H1 (cell line): ENCODE measurements around the gene ASCC3. TPM values are rescaled to one million over a fixed set of nuclear protein-coding genes. Genes with fewer than 3 reads are reported as not detected.

Experiments
- SAP30 ChIP-seq: fragments of 300-600 bp; sonication (generic); IDR thresholded peaks from 2 replicates; pipeline ENCODE4 v1.7.1; 2012; ENCODE audit warnings: low read length, moderate library complexity, mild to moderate bottlenecking, inconsistent platforms; ENCODE audit not compliant: insufficient read depth, insufficient replicate concordance
- SUZ12 ChIP-seq: fragments of 200-600 bp; sonication (generic); IDR thresholded peaks from 2 replicates; pipeline ENCODE4 v1.6.1; 2012; ENCODE audit warnings: mild to moderate bottlenecking, inconsistent platforms, low read length, moderate library complexity, mixed read lengths
- TBP ChIP-seq: IDR thresholded peaks from 2 replicates; pipeline ENCODE4 v1.6.1; 2011; ENCODE audit warnings: low read depth, low read length, improper control_type of control experiment
- polyA plus RNA-seq, 7 experiments: library from polyadenylated mRNA; depleted of rRNA in 3 of 7; stranded (reverse) in 5 of 7; unstranded in 2 of 7; fragments of >200 nt in 5 of 7; fragments of 200-250 nt in 2 of 7; gene quantifications; 1 replicate in 5 of 7; 2 replicates in 1 of 7; 4 replicates in 1 of 7; pipeline versions ENCODE4 v1.2.1 to v1.2.3, GENCODE V29; 2011 to 2013; ENCODE audit warnings: missing spikeins in 2 of 7, mixed read lengths in 2 of 7
- total RNA-seq: library from RNA; stranded (reverse); fragmentation: NEBNext Ultra II Directional; extraction: Animal tissue kit (Norgen Biotek cat#: 25700); gene quantifications from 2 replicates; pipeline ENCODE4 v1.2.1, GENCODE V29; 2021
- TF ChIP-seq, protein P1 (sequence below): IDR thresholded peaks from 2 replicates; pipeline ENCODE4 v1.6.1; 2012; ENCODE audit warnings: low read length, inconsistent platforms

Gene ASCC3
- total and polyA plus RNA-seq, 2 of the 8 experiments (the other 6 are each of a cell fraction or from before 2014, with no cell fraction given): 37.5 to 77.8 TPM

DNA sequence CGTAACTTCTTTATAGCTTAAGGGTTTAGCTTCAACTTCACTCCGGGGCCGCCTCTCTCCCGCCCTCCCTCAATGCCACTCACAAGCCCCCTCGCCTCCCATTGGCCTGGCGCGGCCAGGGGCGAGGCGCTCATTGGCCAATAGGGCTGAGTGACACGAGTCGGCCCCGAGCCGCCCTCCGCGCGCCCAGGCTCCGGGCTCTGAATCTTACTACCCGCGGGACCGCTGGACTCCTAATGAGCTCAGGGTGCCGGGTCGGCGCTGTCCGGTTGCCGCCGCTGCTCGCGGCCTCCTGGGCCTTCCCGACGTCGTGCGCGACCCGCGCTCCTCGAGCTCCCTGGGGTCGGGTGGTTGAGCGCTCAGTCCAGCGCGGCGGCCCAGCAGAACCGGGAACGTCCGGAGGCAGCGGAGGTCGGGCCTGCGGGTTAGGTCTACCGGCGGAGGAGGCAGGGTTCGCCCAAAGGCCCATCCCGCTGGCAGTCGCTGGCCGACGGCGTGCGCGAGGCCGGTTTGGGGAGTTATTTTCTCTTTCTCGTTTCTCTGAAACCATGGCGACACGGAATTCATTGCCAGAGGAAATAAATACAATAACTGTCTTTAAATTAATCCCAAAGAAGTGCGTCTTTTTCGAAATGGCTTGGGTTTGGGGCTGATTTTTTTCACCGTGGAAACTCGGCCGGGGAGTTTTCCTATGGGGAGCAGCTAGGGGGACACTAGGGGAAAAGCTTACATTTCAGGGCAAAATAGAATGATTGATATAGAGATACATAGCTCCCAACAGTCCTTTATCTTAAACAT lies 416.0 kb downstream of the ASCC3 start, which contains the start of gene SIM1 (continued):
- TF ChIP-seq SUZ12 (peak; percentile 95), SAP30 (no peak), TBP (peak; percentile 31; the same call in 1 of the 2 replicates)
- TF ChIP-seq, protein P1, sequence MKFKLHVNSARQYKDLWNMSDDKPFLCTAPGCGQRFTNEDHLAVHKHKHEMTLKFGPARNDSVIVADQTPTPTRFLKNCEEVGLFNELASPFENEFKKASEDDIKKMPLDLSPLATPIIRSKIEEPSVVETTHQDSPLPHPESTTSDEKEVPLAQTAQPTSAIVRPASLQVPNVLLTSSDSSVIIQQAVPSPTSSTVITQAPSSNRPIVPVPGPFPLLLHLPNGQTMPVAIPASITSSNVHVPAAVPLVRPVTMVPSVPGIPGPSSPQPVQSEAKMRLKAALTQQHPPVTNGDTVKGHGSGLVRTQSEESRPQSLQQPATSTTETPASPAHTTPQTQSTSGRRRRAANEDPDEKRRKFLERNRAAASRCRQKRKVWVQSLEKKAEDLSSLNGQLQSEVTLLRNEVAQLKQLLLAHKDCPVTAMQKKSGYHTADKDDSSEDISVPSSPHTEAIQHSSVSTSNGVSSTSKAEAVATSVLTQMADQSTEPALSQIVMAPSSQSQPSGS: no peak
